NT2/D1 (cell line): ENCODE results near the gene RPS24.

Source experiments
- SUZ12 ChIP-seq: IDR thresholded peaks from 2 replicates; pipeline ENCODE4 v1.6.1; 2011; ENCODE audit not compliant: insufficient read length, insufficient read depth; ENCODE audit errors: extremely low read depth
- ZNF274 ChIP-seq: IDR thresholded peaks from 2 replicates; pipeline ENCODE4 v1.6.1; 2011; ENCODE audit warnings: mild to moderate bottlenecking, low read depth, low read length

DNA sequence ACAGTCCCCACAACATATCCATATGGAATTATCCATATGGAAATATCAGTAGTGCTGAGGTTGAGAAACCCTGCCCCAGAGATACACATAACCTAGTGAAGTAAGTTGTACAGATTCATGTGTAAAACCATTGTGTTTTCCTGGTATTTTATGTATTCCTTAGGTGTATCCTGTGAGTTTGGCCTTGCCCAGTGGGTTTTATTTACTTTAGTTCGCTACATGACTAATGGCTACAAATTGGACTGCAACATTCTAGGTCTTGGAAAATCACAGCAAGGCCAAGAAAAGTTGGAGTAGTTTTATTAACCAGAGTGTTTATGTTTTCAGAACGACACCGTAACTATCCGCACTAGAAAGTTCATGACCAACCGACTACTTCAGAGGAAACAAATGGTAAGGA lies 1.4 kb downstream of the RPS24 start:
- TF ChIP-seq SUZ12 (no peak), ZNF274 (no peak)
